Activated T-cell treated with anti-CD3 and anti-CD28 coated beads, Interleukin-2, amount 50 U/mL, for 4 hours (primary cell): ENCODE measurements around the gene SUSD4. TPM values are rescaled to one million over a fixed set of nuclear protein-coding genes. Genes with fewer than 3 reads are reported as not detected.

Experiments
- ATAC-seq, 2 donors: fragments of 200-7000 bp; cut with Tn5 transposase; one replicate each; pipeline ENCODE4 v1.10.0; 2021
- DNase-seq: peaks from one replicate; pipeline ENCODE4 v3.0.0-alpha.2; 2020
- H3K27me3 Mint-ChIP-seq: one replicate; pipeline ENCODE4 v1.8.0; 2021; ENCODE audit warnings: low read depth, mixed read lengths
- H3K36me3 Mint-ChIP-seq: one replicate; pipeline ENCODE4 v1.8.0; 2022; ENCODE audit warnings: mixed read lengths; ENCODE audit not compliant: insufficient read depth
- H3K4me1 Mint-ChIP-seq: one replicate; pipeline ENCODE4 v1.8.0; 2021; ENCODE audit warnings: low read depth, mixed read lengths
- H3K4me3 Mint-ChIP-seq: one replicate; pipeline ENCODE4 v1.8.0; 2021; ENCODE audit warnings: mild to moderate bottlenecking, moderate library complexity, mixed read lengths
- H3K9me3 Mint-ChIP-seq: one replicate; pipeline ENCODE4 v1.8.0; 2021; ENCODE audit warnings: mixed read lengths
- total RNA-seq, 3 donors: library from RNA; stranded (reverse); gene quantifications; one replicate each; pipeline ENCODE4 v1.2.1, GENCODE V29; 2021

The SUSD4 gene
- total RNA-seq, 3 donors from 2014 or later = 0.58 to 2.2 (median 1.0) TPM

- no peaks in the 10 kb centered on the region for H3K27me3 Mint-ChIP-seq
- no peaks in the 10 kb centered on the region for H3K36me3 Mint-ChIP-seq
- no peak overlapping the region for H3K4me3 Mint-ChIP-seq
- no peak for DNase-seq
- ATAC-seq = no peak
- H3K4me1 Mint-ChIP-seq = no peaks in the 10 kb centered on the region
- no peaks in the 10 kb centered on the region for H3K9me3 Mint-ChIP-seq
Measured at GRCh38 chr1:223273511-223273910, 90.5 kb downstream of the SUSD4 start.

- H3K4me3 Mint-ChIP-seq = no peak overlapping the region
- no peaks in the 10 kb centered on the region for H3K9me3 Mint-ChIP-seq
- no peak for DNase-seq
- no peaks in the 10 kb centered on the region for H3K4me1 Mint-ChIP-seq
- H3K36me3 Mint-ChIP-seq = no peaks in the 10 kb centered on the region
- H3K27me3 Mint-ChIP-seq = no peaks in the 10 kb centered on the region
- ATAC-seq = no peak
Measured at GRCh38 chr1:223271085-223271781, 92.7 kb downstream of the SUSD4 start.

- no peak for ATAC-seq
- H3K36me3 Mint-ChIP-seq = no peaks in the 10 kb centered on the region
- no peaks in the 10 kb centered on the region for H3K27me3 Mint-ChIP-seq
Measured at GRCh38 chr1:223270155-223270554, 93.8 kb downstream of the SUSD4 start.

GRCh38 chr1:223269006-223269405, 95.0 kb downstream of the SUSD4 start:
- no peak for ATAC-seq
- peaks cover under 1% of the 10 kb centered on the region for H3K36me3 Mint-ChIP-seq

More at GRCh38 chr1:223270155-223270554, 93.8 kb downstream of the SUSD4 start:
- Mint-ChIP-seq H3K4me3 (no peak overlapping the region), H3K4me1 (no peaks in the 10 kb centered on the region), H3K9me3 (no peaks in the 10 kb centered on the region)
- DNase-seq = no peak

GRCh38 chr1:223266632-223267172, 97.3 kb downstream of the SUSD4 start:
- ATAC-seq = no peak

More at GRCh38 chr1:223269006-223269405, 95.0 kb downstream of the SUSD4 start:
- no peaks in the 10 kb centered on the region for H3K9me3 Mint-ChIP-seq
- H3K4me1 Mint-ChIP-seq = no peaks in the 10 kb centered on the region
- H3K27me3 Mint-ChIP-seq = no peaks in the 10 kb centered on the region
- DNase-seq = no peak
- H3K4me3 Mint-ChIP-seq = no peak overlapping the region

GRCh38 chr1:223264983-223265908, 98.7 kb downstream of the SUSD4 start:
- no peak for DNase-seq
- no peaks in the 10 kb centered on the region for H3K4me1 Mint-ChIP-seq
- no peaks in the 10 kb centered on the region for H3K9me3 Mint-ChIP-seq
- no peaks in the 10 kb centered on the region for H3K27me3 Mint-ChIP-seq
- ATAC-seq = no peak
- H3K36me3 Mint-ChIP-seq = peaks cover 3% of the 10 kb centered on the region
- H3K4me3 Mint-ChIP-seq = no peak overlapping the region

More at GRCh38 chr1:223266632-223267172, 97.3 kb downstream of the SUSD4 start:
- Mint-ChIP-seq H3K4me3 (no peak overlapping the region), H3K9me3 (no peaks in the 10 kb centered on the region), H3K27me3 (no peaks in the 10 kb centered on the region), H3K36me3 (peaks cover 3% of the 10 kb centered on the region), H3K4me1 (no peaks in the 10 kb centered on the region)
- no peak for DNase-seq

GRCh38 chr1:223264529-223264928, 99.4 kb downstream of the SUSD4 start:
- no peaks in the 10 kb centered on the region for H3K4me1 Mint-ChIP-seq
- ATAC-seq = no peak
- no peak overlapping the region for H3K4me3 Mint-ChIP-seq
- H3K9me3 Mint-ChIP-seq = no peaks in the 10 kb centered on the region
- H3K27me3 Mint-ChIP-seq = no peaks in the 10 kb centered on the region
- no peak for DNase-seq
- peaks cover 5% of the 10 kb centered on the region for H3K36me3 Mint-ChIP-seq

- Mint-ChIP-seq H3K36me3 (peaks cover 5% of the 10 kb centered on the region), H3K9me3 (no peaks in the 10 kb centered on the region), H3K4me3 (no peak overlapping the region), H3K4me1 (no peaks in the 10 kb centered on the region), H3K27me3 (no peaks in the 10 kb centered on the region)
- DNase-seq (no peak), ATAC-seq (no peak)
Measured at GRCh38 chr1:223261914-223262313, 102.1 kb downstream of the SUSD4 start.

GRCh38 chr1:223260712-223261111, 103.3 kb downstream of the SUSD4 start:
- Mint-ChIP-seq H3K36me3 (peaks cover 5% of the 10 kb centered on the region), H3K9me3 (no peaks in the 10 kb centered on the region), H3K4me3 (no peak overlapping the region), H3K27me3 (no peaks in the 10 kb centered on the region), H3K4me1 (no peaks in the 10 kb centered on the region)
- ATAC-seq (no peak), DNase-seq (no peak)

- H3K36me3 Mint-ChIP-seq = peaks cover 5% of the 10 kb centered on the region
- no peak overlapping the region for H3K4me3 Mint-ChIP-seq
- H3K9me3 Mint-ChIP-seq = no peaks in the 10 kb centered on the region
- no peak for ATAC-seq
- no peaks in the 10 kb centered on the region for H3K4me1 Mint-ChIP-seq
- H3K27me3 Mint-ChIP-seq = no peaks in the 10 kb centered on the region
- no peak for DNase-seq
Measured at GRCh38 chr1:223259462-223259861, 104.5 kb downstream of the SUSD4 start.

- no peak for DNase-seq
- no peaks in the 10 kb centered on the region for H3K9me3 Mint-ChIP-seq
- ATAC-seq = no peak
- peaks cover 3% of the 10 kb centered on the region for H3K36me3 Mint-ChIP-seq
- H3K4me1 Mint-ChIP-seq = no peaks in the 10 kb centered on the region
- H3K27me3 Mint-ChIP-seq = no peaks in the 10 kb centered on the region
- H3K4me3 Mint-ChIP-seq = no peak overlapping the region
Measured at GRCh38 chr1:223258751-223259198, 105.2 kb downstream of the SUSD4 start.

- no peak overlapping the region for H3K4me3 Mint-ChIP-seq
- H3K9me3 Mint-ChIP-seq = no peaks in the 10 kb centered on the region
- H3K36me3 Mint-ChIP-seq = peaks cover 3% of the 10 kb centered on the region
- H3K4me1 Mint-ChIP-seq = no peaks in the 10 kb centered on the region
- no peaks in the 10 kb centered on the region for H3K27me3 Mint-ChIP-seq
- ATAC-seq (no peak), DNase-seq (no peak)
Measured at GRCh38 chr1:223257856-223258550, 106.0 kb downstream of the SUSD4 start.

- no peak for DNase-seq
- no peaks in the 10 kb centered on the region for H3K27me3 Mint-ChIP-seq
- no peak overlapping the region for H3K4me3 Mint-ChIP-seq
- peaks cover 2% of the 10 kb centered on the region for H3K36me3 Mint-ChIP-seq
- no peaks in the 10 kb centered on the region for H3K9me3 Mint-ChIP-seq
- H3K4me1 Mint-ChIP-seq = no peaks in the 10 kb centered on the region
- ATAC-seq = no peak
Measured at GRCh38 chr1:223256034-223256433, 107.9 kb downstream of the SUSD4 start.

- H3K4me3 Mint-ChIP-seq = no peak overlapping the region
- no peak for ATAC-seq
- no peak for DNase-seq
- H3K36me3 Mint-ChIP-seq = no peaks in the 10 kb centered on the region
- H3K27me3 Mint-ChIP-seq = no peaks in the 10 kb centered on the region
- peaks cover 14% of the 10 kb centered on the region for H3K4me1 Mint-ChIP-seq
- no peaks in the 10 kb centered on the region for H3K9me3 Mint-ChIP-seq
Measured at GRCh38 chr1:223253916-223254315, 110.1 kb downstream of the SUSD4 start.
